LNCaP clone FGC (cell line): Measurements from ENCODE around the gene KRT9.

Experiments used
- DNase-seq: peaks from one replicate; pipeline ENCODE4 v3.0.0-alpha.2; 2011; ENCODE audit warnings: low read depth
- H3K4me3 ChIP-seq: 2 replicates; pipeline ENCODE4 v1.5.1; 2011; ENCODE audit warnings: mild to moderate bottlenecking, low read depth, low read length, control low read depth
- TF ChIP-seq, protein P1 (sequence below): IDR thresholded peaks from 2 replicates; pipeline ENCODE4 v1.5.1; 2012; ENCODE audit warnings: mild to moderate bottlenecking; ENCODE audit not compliant: control insufficient read depth, insufficient read depth; ENCODE audit errors: extremely low read depth

Gene KRT9

DNA sequence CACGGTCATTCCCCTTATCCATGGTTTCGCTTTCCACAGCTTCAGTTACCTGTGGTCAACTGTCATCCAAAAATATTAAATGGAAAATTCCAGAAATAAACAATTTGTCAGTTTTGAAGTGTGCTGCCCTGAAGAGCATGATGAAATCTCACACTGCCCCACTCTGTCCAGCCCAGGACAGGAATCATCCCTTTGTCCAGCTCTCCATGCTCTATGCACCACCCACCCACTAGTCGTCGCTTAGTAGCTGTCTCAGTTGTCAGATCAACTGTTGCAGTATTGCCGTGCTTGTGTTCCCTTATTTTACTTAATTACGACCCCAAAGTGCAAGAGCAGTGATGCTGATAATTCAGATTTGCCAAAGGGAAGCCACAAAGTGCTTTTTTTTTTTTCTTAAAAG, 10.3 kb downstream of the KRT9 start:
- no peak overlapping the region for H3K4me3 ChIP-seq
- TF ChIP-seq, protein P1, sequence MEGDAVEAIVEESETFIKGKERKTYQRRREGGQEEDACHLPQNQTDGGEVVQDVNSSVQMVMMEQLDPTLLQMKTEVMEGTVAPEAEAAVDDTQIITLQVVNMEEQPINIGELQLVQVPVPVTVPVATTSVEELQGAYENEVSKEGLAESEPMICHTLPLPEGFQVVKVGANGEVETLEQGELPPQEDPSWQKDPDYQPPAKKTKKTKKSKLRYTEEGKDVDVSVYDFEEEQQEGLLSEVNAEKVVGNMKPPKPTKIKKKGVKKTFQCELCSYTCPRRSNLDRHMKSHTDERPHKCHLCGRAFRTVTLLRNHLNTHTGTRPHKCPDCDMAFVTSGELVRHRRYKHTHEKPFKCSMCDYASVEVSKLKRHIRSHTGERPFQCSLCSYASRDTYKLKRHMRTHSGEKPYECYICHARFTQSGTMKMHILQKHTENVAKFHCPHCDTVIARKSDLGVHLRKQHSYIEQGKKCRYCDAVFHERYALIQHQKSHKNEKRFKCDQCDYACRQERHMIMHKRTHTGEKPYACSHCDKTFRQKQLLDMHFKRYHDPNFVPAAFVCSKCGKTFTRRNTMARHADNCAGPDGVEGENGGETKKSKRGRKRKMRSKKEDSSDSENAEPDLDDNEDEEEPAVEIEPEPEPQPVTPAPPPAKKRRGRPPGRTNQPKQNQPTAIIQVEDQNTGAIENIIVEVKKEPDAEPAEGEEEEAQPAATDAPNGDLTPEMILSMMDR: no peak
- DNase-seq: no peak

DNA sequence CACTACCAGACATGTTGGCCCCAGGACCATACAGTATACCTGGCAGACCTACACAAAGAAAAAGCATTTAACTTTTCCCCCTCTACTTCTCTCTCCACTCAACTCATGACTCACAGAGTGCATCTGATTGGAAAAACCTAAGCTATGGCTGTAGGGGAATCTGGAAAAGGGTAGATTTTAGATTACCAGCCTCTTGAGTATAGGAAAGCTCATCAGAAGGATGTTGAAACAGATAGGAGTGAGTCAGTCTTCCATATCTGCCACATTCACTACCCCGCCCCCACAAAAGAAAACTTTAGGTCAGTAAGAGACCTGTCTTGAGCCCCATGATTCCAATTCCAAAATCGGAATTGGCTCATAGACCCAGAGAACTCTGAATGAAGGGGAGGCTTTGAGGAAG, 12.3 kb downstream of the KRT9 start:
- H3K4me3 ChIP-seq: no peak overlapping the region
- DNase-seq: no peak
- TF ChIP-seq, protein P1: no peak

DNA sequence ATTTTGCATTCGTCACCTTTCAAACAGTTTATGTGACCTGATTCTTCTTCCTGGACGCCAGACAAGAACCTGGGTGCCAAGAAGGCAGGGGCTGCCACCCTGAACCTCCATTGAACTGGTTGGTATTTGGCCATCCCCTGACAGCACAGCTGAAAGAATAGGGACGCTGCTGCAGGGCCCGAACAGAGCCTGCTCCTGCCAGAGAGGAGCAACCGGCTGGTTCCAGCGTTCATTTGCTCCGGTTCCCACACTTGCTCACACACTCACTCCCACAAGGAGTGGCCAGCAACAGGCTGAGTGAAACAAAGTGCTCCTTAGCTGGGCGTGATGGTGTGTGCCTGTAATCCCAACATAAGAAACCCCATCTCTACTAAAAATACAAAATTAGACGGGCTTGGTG, 14.9 kb downstream of the KRT9 start:
- TF ChIP-seq, protein P1: no peak
- no peak overlapping the region for H3K4me3 ChIP-seq
- DNase-seq: no peak

DNA sequence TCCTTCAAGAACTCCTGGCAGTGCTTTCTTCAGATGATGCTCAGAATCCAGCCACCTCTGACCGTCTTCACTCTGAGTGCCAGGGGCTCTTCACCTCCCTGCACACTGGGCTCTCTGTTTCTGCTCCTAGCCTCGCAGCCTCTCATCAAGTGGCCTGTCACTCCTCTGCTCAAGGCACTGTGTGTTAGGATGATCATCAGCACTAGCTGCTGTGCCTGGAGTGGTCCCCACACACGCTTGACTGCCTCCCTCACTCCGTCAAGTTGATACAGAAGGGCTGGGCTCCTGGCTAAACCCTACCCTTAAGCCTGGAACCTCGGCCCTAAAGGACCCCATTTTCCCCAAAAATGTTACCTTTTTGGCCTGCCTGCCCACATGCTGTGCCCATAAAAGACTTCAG, 15.6 kb downstream of the KRT9 start:
- no peak overlapping the region for H3K4me3 ChIP-seq
- TF ChIP-seq, protein P1: no peak
- DNase-seq: no peak

DNA sequence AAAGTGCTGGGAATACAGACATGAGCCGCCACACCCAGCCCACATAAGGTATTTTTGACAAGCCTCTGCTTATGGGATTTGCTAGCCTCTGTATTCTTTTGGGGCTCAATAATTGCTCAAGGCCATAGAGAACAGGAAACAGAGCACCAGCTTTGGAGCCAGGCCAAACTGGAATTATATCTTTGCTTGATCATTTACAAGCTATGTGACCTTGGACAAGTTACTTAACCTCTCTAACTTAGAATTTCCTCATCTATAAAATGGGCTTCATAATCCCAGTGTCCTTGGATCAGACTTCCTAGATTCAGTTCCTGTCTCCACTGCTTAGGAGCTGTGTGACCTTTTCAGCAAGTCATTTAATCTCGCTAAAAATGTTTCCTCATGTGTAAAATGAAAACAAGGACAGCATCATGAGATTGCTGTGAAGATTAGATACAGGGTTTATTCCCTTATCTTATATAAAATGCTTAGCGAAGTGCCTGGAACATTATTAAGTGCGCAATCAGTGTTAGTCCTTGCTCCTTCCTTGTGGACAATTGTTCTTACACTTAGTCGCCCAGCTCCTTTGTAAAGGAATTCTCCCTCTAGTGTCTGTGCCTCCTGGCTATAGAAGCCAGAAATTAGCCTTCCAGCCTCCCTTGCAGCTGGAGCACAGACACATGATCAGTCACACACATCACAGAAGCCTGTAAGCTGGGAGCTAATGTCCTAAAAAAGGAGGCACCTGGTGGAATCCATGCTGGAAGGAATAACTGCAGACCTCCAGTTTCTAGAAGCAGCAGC, 16.6 kb downstream of the KRT9 start:
- no peak overlapping the region for H3K4me3 ChIP-seq
- TF ChIP-seq, protein P1: no peak
- DNase-seq: no peak

DNA sequence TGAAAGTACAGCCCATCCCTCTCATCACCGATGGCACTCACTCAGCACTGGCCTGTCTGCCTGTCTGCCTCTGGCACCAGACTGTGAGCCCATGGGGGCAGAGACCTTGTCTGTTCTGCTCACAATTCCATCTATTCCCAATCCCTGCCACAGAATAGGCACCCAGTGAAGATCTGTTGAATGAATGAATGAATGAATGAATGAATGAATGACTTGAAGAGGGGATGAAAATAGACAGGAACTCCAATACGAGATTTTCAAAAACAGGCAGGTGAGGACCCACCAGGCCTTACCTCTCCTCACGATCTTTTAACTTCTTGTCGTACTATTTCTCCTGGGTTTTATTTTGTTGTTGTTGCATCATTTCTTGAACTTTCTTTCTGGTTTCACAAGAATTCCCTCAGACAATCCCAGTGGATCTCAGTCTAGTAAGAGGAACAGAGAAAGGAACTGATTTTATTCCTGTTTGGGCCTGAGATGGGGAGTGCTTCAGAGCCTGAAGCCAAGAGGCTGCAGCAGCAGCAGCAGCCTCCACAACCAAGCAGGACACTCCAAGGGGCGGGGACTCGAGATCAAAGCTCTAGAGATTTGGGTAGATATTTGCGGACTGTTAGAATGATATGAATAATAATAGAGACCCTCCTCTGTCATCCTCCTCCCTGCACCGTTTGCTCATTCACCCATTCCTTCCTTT, 17.7 kb downstream of the KRT9 start:
- DNase-seq: no peak
- no peak overlapping the region for H3K4me3 ChIP-seq
- TF ChIP-seq, protein P1: no peak
